Posterior vena cava (tissue), 2 donors: ENCODE measurements around the gene PLCXD1. TPM values are rescaled to one million over a fixed set of nuclear protein-coding genes. Genes with fewer than 3 reads are reported as not detected.
"Not testable (repeated sequence)": the region's sequence is repeated elsewhere in the genome, so short reads cannot be mapped to it uniquely, and the experiment has no call there.

ENCODE experiments used
- DNase-seq: peaks from one replicate; pipeline ENCODE4 v3.0.0-alpha.2; 2020; ENCODE audit warnings: low spot score
- intact Hi-C, 2 donors: fragments of 100-400 bp; cut with DNase I; formaldehyde crosslinking; loops; one replicate each; pipeline versions ENCODE4 v1.14.1 to v1.14.2; 2022 to 2023
- total RNA-seq, 2 donors: library from RNA; stranded (reverse); fragmentation: NEBNext Ultra II Directional; extraction: Animal tissue kit (Norgen Biotek cat#: 25700); gene quantifications; one replicate each; pipeline ENCODE4 v1.2.1, GENCODE V29; 2021
- donor health status: DM: yes; HTN: yes; CAD: no.
- donor health status: DM: yes; HTN: yes; CAD: no.

PLCXD1 gene
- total RNA-seq, 2 donors from 2014 or later: 3.1 to 5.6 TPM

GRCh38 chrX:329291-329910 is 48.2 kb downstream of the PLCXD1 start:
- DNase-seq: peak; percentile 71

DNA sequence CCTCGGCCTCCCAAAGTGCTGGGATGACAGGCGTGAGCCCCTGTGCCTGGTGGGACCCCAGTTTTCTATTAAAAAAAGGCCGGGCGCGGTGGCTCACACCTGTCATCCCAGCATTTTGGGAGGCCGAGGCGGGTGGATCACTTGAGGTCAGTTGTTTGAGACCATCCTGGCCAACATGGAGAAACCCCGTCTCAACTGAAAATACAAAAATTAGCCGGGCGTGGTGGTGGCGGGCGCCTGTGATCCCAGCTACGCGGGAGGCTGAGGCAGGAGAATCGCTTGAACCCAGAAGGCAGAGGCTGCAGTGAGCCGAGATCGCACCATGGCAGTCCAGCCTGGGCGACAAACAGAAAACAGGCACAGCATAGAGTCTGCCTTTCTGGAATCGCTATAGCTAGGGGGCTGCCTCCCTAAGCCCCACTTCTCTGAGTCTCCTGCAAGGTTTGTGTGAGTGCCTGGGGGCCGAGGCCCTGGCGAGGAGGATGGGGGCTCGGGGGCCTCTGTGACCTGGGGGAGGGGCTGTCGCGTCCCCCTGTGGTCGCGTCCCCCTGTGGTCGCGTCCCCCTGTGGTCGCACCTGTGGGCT is 49.1 kb downstream of the PLCXD1 start:
- peak; percentile 25 for DNase-seq
- intact Hi-C loops: not testable (repeated sequence)

More at GRCh38 chrX:329291-329910, 48.2 kb downstream of the PLCXD1 start:
- intact Hi-C loops: no loop called here

- intact Hi-C loops: no loop called here
- peak; percentile 69 for DNase-seq
Observed at GRCh38 chrX:330726-331150, 49.6 kb downstream of the PLCXD1 start.

GRCh38 chrX:331151-331824 is 50.1 kb downstream of the PLCXD1 start:
- intact Hi-C loops: no loop called here
- peak; percentile 85 for DNase-seq

DNA sequence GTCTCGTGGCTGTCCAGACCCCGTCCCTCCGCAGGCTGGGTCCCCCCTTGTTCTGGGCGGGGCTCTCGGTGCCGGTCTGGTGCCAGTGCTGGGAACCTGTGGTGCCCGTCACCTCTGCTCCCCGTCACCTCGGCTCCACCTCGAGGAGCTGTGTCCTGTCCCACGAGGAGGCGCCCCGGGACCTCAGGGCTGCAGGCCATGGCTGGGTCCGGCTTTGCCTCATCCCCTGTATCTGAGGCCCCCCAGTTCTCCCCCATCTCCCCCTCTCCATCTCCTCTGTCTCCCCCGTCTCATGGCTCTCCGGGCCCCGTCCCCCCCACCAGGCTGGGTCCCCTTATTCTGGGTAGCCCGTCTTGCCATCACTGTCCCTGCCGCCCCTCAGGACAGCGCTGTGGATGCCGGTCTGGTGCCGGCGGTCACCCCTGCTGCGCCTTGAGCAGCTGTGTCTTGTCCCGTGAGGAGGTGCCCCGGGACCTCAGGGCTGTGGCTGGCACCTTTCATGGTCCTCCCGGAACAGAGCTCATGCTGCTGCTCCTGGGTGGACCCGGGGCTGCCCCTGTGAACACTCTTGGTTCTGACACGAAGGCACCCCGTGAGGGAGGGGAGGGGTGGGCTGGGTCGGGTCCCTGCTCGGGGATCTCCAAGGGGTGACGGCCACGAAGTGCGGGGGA is 50.8 kb downstream of the PLCXD1 start:
- DNase-seq: peak; percentile 77
- intact Hi-C loops: no loop called here

- DNase-seq: peak; percentile 72
- intact Hi-C loops: no loop called here
Observed at GRCh38 chrX:332496-332860, 51.3 kb downstream of the PLCXD1 start.

DNA sequence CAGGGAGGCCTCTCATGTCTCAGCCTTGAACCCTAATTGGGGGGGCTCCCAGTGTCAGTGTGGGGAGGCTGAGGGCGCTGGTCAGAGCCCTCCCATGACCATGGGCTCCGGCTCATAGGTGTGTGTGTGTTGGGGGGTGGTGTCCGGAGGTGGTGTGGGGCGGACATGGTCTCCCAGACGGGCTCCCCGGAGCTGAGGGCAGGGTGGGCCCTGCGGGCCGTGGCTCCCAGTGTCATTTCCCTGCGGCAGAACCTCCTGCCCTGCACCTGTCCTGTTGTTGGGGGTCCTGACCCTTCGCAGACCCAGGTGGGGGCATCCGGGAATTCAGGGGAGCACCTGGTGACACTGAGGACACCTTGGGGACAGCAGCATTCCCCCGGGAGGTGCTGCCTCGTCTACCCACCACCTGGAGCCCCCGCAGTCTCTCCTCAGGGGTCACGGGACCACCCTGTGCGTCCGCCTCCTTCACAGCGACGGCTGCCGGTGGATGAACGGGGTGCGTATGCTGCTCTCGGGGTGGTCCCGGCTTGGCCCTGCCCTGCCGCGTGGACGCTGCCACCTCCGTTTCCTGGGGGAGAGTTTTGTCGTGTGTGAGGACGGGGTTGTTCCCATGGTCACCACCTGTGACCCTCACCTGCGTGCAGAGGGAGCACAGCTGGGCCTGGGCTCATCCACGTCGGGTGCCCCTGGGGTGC is 51.9 kb downstream of the PLCXD1 start:
- peak; percentile 62 for DNase-seq

DNA sequence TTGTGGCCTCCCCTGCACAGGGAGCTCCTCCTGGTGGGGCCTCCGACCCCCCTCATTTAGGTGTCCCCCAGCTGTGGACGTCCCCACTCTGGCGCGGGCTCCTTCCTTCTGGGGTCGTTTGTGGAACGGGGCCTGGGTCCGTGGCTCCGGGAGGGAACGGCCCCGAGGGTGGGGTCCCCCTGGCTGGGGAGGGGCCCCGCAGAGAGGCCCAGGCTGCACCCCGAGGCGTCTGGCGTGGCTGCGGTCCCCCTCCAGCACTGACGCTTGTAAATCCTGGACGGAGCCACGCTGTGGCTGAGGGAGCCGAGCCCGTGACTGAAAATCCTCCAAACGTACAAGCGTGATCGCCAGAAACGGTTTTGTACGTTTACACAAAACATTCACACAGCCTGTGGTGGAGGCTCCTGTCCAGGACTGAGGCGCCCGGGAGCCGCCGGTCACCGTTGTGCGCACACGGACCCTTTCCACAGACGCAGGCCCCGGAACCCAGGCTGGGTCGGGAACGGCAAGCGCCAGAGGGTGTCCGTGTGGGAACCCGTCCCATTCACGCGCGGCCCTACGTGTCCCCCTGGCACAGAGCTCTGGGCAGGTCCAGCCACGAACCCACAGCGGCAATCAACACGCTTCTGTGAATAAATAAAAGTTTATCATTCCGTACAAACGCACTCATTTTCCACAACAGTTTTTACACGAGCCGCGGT is 52.6 kb downstream of the PLCXD1 start:
- peak; percentile 68 for DNase-seq
- intact Hi-C loops: no loop called here

More for the DNA sequence above, 51.9 kb downstream of the PLCXD1 start:
- intact Hi-C loops: no loop called here

DNA sequence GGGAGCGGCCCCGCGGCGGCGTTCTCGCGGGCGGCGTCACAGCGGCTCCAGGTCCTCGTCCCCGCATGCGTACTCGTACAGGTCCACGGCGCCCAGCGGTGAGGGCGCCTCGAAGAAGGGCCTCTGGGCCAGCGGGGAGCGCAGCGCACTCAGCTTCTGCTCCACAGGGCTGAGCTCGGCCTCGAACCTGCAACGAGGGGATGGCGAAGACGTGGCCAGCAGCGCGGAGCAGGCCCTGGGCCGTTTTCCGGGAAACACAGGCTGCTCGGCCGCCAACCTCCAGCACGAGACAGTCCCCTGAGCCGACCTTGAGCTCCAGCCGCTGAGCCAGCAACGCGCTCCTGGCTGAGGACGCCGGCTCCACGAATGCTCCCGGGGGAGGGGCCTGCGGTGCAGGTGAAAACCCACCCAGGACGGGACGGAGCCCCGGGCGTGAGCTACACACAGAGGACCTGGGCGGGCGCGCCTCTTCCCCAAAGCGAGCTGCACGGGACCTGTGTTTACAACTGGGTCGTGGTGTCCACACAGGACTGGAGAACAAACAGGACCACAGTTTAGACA is 53.2 kb downstream of the PLCXD1 start:
- intact Hi-C loops: no loop called here
- peak; percentile 76 for DNase-seq

- intact Hi-C loops: no loop called here
- DNase-seq: peak; percentile 80
Observed at GRCh38 chrX:334971-335757, 54.0 kb downstream of the PLCXD1 start.

DNA sequence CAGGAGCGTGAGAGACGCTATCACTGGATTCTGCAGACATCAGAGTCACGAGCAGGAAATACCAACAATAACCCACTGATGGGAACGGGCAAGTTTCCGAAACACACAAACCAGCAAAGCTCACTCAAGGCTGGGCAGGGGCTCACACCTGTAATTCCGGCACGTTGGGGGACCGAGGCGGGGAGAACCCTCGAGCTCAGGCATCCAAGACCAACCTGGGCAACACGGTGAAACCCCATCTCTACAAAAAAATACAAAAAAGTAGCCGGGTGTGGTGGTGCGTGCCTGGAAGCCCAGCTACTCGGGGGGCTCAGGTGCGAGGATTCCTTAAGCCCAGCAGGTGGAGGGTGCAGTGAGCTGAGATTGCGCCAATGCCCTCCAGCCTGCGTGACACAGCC is 54.6 kb downstream of the PLCXD1 start:
- peak; percentile 42 for DNase-seq
- intact Hi-C loops: no loop called here

DNA sequence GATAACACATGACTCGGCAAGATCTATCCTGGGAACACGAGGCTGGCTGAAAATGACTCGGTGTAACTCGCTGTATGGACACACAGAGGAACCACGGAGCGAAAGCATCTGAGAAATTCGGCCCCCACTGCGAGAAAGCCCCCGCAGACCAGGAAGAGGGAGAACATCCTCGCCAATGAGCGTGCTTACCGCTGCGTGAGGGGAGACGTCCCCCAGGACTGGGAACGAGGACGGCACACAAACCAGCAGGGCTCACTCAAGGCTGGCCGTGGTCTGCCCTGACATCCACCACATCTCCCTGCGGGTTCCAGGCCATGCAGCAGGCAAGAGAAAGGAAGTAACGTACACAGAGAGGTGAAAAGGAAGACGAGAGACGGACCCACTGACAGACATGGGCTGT is 55.0 kb downstream of the PLCXD1 start:
- peak; percentile 63 for DNase-seq
- intact Hi-C loops: no loop called here

- intact Hi-C loops: no loop called here
- peak; percentile 69 for DNase-seq
Observed at GRCh38 chrX:337331-337831, 56.2 kb downstream of the PLCXD1 start.

- intact Hi-C loops: no loop called here
- peak; percentile 81 for DNase-seq
Observed at GRCh38 chrX:338281-338835, 57.2 kb downstream of the PLCXD1 start.

DNA sequence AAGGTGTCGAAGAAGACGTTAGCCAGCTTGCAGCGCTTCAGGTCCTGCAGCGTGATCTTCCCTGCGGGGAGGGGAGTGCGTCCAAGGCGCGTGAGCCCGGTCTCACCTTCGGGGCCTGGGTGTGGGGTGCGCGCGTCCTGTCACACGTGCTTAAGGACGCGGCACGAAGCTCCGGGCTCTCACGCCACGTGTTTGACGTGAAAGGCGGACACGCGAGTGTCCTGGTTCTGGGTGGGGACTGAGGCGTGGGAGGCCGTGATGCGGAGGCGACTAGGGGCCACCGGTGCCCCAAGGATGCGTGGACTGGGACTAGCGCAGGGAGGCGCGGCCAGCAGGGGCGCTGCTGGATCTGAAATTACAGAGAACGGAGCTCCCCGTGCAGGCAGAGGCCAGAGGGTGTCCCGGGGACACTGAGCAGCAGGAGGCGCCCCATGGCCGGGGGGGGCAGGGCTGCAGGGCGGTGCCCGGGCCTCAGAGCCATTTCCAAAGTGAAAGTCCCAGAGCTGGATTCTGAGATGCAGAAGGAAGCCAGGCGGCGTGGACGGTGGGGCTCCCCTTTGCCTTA is 57.7 kb downstream of the PLCXD1 start:
- no peak for DNase-seq
- intact Hi-C loops: no loop called here

DNA sequence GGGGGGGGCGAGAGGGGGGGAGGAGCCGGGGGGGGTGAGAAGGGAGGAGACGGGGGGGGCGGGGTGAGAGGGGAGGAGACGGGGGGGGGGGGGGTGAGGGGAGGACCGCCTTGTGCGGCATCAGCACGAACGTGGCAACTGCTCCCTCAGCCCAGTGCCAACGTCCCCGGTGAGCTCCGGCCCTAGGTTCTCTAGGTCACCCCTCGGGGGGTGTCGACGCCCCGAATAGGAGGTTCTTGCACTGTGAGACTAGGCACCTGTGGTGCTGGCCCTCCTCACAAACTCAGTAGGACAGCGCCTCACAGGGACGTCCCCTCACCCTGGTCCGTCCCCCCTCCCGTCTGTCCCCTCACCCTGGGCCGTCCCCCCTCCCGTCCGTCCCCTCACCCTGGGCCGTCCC is 58.9 kb downstream of the PLCXD1 start:
- intact Hi-C loops: no loop called here
- peak; percentile 55 for DNase-seq
